Measurements from ENCODE around the gene KIF26B. TPM values are rescaled to one million over a fixed set of nuclear protein-coding genes. Genes with fewer than 3 reads are reported as not detected.

Gene KIF26B
- polyA plus RNA-seq, 1 donor, result 33.3 TPM

DNA sequence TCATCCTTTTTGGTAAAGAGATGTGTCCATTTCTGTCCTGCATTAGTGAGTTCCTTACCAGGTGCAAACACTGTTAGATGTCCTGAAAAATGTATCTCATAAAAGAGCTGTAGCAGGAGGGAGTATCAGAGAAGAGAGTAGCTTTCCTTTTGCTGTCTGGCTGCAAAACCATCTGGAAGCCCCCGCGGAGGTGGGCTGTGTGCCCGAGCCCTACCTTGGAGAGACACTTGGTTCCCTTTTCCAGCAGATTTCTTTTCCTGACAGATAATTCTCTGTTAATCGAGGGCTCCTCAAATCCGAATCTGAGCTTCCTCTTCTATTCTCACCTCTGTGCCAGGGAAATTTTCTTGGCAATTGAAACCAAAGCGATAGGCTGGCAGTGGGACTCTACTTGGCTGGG is 53.0 kb downstream of the KIF26B start:
- DNase-seq, result no peak

DNA sequence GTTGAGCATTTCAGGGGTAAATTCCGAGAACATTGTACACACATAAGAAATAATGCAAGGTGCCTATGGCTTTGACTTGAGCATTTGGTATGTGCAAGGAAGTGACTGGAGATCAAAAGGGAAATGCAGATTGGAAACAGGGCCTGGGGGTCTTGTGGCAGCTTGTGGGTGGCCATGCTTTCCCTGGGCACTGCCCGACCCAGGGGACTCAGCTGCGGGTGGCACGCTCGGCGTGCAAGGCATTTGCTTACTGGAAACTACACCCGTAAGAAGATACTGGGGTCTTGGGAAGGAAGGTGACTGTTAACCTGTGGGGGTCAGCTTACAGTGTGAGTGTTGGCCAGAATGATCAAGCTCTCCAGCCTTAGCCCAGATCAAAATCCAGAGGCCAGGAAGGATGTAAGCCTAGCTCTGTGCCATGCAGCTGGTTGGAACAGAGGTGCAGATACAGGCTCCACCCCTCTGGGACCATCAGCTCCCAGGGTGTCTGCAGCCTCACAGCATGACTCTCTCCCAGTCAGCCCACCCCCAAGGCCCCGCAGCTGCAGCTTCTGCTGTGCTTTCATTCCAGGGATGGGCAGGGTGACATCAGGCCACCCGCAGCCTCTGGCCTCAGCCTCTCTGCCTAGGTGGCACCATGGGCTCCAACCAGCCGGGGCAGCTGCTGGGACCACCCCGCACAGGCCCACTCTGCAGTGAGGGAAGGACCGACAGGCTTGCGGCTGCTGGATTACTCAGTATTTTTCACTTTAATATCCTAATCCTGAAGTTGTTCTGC is 55.1 kb downstream of the KIF26B start:
- DNase-seq, result no peak

DNA sequence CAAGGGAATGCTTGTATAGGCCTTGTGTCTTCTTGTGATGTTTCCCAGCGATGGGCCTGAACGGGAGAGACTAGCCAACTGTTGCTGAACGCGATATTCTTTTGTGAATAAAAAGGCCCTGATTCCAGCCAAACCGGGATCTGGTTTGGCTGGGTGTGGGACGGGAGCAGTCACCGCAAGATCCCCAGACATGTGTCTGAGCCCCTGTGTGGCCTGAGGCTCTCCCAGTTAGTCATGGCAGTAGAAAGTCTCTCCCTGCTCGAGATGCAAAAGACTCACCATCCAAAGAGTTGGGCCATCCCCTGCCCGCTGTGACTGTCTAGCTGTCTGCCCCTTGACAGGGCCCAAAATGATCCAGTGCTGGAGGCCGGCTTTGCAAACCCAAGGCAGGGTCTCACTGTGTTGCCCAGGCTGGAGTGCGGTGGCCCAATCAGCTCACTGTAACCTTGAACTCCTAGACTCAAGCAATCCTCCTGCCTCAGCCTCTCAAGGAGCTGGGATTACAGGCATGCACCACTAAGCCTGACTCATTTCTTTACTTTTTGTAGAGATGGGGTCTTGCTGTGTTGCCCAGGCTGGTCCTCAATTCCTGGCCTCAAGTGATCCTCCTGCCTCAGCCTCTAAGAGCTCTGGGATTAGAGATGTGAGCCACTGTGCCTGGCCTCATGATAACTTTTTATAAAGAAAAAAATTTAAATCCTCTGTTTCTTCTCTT is 56.4 kb downstream of the KIF26B start:
- no peak for DNase-seq

DNA sequence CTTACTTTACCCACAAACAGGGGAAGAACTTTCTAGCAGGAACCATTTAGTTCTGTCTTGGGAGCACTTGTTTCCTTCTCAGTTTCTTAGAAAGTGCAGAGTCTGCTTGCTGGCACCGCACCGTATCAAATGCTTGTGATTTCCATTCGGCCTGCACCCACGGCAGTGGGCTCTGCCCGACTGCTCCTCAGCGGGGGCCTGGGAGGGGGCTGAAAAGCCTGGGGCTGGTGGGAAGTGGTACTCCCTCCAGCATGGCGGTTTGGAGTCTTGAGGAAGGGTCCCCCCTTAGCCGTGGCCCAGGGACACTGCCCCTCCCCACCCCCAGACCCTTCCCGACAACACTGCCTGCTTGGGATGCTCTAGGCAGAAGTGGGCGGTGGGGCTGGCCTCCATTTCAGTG is 57.0 kb downstream of the KIF26B start:
- DNase-seq, result no peak

DNA sequence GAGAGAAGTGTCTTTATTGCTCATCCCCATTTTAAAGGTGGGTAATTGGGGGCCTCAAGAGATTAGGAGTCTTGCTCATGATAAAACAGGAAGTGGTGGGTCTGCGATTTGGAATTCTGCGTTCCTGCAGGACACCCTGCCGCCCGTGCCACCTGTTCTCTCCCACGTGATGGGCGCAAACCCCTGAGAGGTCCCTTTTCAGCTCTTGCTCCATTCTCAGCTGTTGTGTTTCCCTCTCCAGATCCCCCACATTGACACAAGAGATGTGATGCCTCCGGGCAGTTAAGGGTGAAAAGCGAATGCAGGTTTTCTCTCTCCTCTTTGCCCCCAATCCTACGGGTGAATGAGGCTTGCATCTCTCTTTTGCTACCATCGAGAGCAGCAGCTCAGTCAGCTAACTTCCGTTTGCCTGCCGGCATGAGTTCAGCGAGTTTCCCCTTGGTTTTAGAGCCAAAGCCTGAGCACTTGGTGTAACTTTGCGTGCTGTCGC is 57.5 kb downstream of the KIF26B start:
- DNase-seq, result no peak

DNA sequence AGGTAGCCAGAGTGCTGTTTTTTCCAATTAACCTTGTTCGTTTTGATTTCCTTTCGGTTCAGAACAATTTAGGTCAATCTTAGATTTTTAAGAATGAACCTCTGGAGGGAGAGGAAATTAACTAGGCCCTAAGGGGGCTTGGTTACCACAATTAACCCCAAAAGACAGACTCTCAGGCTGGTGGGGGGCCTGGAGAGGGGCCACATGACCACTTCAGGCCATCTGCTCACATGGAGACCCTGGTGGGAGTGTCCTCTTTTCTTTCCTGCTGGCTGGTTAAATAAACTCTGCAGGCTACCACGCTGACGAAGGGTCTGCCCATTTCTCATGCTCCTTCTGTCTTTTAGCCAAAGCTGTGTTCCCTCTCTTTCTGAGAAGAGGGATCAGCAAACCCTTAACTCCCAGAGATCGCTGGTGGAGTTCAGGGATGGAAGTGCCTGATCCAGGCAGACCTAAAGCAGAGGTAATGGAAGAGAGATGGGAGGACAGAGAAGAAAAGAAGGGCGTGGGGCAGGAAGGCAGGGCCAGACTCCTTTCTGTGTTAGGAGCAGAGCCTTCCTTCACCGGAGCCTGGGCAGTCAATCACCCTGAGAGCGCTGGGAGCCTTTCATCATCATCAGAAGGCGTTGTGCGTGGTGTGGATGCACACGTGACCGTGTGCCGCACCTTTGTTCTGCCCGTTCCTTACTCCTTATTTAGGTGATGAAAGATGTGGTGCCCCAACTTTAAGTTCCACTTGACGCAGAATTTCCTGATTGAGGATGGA is 58.5 kb downstream of the KIF26B start:
- no peak for DNase-seq

DNA sequence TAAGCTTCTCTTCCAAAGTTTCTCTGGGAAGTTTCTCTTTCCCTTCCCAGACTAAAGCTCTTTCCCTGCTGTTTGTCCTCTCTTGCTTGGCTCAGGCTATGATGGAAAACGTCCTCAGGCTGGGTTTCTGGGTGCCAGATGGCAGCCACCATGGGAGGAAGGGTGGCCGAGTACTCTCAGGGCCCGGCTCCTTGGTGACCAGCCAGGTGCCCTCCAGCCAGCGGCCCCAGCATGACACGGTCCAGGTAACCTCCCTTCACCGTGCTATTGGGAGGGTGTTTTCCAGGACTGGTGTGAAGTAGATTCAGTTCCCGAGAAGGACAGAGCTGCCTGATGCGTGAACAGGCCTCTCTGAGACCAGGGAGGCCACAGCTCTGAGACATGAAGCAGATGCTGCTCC is 60.3 kb downstream of the KIF26B start:
- DNase-seq, result no peak

DNA sequence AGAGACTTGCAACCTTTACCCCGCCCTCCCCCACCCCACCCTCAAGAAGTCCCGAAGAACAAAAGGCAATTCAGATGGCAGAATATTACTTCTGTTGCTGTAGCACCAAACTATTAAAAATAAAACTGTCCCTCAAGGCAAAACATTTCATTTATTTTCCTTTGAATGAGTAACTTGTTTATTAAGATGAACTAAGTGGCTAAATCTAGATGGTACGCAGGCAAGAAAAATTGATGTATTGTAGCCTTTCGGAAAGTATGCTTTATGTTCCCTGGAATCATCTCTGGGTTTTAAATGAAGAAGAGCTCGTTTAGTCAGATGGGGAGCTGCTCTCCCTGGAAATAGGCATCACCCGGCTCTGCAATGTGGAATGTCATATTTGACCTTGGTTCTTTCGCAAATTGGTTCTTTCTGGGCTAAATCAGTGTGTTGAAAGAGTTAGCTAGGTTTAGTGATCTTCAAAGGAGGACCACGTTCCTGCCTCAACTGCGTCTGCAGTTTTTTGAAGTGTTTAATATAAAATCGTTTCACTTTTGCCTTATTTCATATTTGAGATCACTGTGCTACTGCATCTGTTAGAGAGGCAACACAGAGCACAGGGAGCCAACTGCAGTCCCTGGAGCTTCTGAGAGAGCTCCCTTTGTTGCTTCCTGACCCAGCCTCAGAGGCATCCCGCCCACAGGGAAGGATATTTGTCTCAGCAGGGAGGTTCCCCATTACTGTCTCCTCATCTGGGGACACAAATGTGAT is 61.8 kb downstream of the KIF26B start:
- DNase-seq, result no peak

DNA sequence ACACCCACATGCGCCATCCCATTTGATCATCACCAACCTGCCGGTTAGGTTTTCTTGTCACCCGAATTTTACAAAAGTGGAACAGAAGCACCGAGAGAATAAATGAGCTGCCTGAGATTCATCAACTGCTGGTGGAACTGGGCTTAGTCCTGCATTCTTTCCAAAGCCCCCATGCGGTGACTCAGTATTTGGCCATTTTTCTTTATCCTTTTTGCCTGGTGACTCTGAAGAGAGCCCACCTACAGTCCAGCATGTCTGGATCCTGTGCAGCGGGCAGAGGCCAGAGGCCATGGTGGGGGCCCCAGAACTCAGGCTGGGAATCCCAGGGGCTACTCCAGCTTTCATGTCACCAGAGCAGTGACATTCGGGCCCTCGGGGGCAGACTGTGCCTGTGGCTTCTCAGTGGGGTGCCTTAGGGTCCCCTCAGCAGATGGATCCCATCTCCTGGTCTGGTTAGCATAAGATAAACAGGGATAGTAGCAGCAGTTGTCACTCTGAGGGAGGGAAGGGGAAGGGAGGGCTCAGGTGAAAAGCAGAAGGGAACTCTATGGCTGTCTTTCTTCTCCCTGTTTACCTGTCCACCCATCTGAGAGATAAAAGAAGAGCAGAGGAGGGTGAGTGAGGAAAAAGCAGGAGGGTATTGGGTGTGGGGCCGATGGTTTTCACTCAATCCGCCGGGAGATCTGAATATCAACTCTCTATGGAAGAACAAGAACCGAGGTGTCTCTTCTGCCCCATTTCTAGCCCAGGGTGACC is 63.2 kb downstream of the KIF26B start:
- DNase-seq, result no peak

DNA sequence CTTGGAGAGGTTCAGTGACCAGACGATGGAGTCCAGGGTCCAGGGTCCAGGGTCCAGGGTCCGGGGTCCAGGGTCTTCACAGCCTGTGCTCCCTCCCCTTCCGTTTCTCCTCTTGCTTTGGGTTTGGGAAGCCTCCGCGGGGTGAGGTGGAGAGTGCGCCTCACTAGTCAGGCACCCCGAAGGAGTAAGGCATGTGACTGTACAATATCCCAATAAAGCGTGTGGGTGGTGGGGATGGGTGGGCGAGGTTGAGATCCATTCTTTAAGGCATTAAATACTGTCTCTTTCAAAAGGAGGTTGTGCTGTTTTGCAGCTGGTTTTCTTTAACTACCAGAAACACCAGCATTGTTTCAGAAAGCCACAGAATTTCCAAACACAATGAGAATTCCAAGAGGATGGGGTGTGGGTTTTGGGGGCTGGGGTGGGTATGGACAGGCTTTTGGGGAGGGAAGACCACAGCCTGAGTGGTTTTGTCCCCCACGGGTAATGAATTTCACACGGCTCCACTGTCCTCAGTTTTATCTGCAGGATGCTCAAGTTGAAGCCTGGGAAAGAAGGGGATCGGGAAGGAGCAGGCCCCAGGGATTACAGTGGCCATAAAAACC is 65.7 kb downstream of the KIF26B start:
- DNase-seq, result no peak

DNA sequence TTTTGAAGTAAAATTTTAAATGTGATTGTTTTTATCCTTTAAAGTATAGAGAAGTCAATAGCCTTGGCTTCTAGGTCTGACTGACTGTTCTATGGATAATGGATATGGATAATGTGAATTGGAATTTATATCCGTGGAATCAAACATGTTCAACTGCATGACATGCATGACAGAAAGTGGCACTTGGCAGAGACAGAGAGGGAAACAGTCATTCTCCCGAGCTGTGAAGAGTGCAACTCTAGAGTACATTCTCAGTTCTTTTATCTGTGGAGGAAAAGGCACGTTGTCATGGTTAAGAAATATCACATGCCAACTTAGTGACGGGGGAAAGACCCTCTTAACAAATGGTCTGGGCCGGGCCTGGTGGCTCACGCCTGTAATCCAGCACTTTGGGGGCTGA is 67.0 kb downstream of the KIF26B start:
- DNase-seq, result no peak

DNA sequence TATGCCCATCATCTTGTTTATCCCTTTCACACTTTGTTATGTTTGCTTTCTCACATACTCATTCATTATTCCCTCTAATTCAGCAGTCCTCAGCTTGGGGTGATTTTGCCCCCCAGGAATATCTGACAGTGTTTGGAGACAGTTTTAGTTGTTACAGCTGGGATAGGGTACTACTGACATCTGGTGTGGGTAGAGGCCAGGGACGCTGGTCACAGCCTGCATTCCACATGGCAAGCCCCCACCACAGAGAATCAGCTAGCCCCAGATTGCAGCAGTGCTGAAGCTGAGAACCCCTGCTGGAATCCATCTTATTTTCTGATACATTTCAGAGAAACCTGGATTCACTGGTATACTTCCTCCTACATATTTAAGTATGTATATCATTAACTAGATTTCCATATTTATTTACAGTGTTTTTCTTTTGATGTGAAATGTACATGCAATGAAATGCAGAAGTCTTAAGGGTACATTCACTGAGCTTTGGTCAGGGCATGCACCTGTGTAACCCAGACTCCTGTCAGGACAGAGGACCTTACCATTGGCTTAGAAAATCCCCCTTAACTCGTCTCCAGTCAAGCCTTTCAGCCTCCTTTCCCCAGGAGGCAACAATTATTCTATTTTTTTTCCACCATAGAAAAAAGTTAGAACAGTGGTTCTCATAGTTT is 68.3 kb downstream of the KIF26B start:
- no peak for DNase-seq

DNA sequence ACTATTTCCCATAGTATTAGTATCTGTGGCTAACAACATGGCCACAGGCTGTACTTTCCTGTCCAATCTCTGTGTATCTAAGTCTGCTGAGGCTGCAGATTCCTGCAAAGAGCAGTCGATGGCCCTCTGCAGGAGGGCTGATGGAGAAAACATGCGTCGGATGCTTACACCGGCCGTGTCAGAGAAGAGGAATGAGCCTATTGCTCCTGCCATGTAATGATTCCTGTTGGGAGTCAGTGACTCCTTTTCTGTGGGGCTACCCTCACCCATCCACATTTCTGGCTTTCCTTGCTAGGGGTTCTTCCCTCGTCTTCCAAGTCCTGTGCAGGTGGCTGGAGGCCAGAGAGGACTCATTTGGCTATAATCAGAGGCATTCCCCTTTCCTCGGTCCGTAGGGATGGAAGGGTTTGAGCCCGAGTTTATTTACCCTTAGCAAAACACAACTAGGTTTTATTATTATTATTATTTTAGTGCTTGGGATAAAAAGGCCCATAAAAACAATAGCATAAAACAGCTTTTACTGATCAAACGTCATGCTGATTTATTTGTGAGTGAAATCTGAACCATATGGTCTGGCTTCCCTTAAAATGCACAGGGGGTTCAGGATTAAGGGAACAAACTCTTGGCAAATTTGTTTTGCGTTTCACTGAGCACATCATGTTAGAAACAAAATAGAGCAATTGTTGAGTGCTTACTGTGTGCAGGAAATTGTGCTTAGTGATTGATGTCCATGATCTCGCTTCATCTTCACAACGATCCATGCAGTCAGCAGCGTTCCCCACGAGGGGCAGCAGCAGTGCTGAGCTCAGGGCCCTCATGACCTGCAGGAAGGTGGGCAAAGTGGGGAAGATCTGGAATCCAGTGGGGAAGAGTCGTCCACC is 70.8 kb downstream of the KIF26B start:
- DNase-seq, result peak; percentile 52

DNA sequence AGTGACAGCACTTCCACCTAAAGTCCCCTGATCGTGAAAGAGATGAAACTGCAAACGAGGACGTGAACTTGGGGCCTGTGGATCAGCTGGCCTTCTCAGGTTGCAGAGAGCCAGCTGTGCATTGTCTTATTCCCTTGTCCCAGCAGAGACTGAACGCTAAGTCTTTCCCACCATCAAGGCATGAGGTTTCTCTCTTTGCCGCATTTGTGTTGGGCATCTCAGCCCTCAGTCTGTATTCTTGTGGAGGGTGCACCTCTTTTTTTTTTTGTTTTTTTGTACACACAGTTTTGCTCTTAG is 71.4 kb downstream of the KIF26B start:
- no peak for DNase-seq

DNA sequence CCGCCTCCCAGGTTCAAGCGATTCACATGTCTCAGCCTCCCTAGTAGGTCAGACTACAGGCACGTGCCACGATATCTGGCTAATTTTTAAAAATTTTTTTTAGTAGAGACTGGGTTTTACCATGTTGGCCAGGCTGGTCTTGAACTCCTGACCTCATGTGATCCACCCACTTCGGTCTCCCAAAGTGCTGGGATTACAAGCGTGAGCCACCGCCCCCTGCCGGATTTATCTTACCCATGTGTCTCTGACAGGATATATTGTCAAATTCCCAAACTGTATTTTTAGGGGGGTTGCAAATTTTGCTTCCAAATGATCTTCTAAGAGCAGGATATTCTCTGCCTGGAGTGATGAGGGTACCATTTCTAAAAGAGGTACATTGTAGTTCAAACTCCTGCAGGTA is 74.3 kb downstream of the KIF26B start:
- no peak for DNase-seq

DNA sequence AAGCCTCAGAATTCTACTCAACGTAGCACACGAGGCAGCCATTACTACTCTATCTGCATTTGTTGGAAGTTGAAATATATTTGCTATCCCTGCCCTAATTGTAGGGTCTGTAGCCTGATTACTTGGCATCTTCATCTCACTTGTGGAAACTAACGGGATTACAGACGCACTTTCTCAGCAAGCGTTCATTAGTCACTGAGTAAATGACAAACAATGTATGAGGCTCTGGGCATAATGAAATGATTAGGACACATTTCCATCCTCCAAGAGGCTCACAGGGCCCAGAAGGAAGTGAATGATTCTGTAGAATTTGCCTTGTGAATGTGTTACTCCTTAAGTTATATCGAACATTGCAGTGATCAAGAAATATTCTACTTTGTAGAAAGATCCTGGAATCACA is 78.1 kb downstream of the KIF26B start:
- DNase-seq, result no peak

DNA sequence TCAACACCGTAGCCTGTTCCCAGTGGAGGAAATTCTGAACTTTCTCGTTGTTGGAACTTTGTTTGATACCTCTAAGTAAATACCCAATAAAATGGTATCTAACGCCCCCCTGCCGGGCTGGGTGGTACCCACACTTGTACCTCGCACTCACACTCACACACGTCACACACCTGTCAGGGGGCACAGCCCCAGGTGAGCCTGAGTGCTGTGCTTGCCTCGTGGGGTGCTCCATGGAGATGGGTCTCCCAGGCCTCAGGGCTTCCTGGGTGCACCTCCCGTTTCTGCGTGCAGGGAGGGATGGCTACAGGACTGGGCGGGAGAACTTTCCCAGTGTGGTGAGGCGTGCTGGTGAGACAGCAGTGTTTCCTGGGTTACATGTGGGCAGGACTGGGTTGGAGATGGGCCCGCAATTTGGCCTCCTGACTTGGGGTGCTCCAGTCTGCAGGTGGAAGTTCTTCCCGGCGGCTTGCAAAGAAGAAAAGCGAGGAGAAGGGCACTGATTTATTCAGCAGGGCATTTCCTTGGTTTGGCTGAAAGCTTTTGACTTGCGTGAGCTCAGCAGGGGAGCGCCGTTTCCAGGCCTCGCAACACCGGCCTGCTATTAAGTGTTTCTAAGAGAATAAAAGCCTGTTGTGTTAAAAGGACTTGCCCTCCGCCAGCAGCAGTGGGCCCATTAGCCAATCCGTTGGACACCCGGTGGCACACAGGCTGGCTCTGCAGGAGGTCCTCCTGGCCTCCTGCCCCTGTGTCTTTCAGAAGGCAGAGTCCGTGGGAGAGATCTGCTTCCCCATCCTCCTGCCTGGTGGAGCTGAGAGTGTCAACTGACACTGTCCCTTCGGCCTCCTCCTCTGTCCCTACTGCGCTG is 79.7 kb downstream of the KIF26B start:
- no peak for DNase-seq

DNA sequence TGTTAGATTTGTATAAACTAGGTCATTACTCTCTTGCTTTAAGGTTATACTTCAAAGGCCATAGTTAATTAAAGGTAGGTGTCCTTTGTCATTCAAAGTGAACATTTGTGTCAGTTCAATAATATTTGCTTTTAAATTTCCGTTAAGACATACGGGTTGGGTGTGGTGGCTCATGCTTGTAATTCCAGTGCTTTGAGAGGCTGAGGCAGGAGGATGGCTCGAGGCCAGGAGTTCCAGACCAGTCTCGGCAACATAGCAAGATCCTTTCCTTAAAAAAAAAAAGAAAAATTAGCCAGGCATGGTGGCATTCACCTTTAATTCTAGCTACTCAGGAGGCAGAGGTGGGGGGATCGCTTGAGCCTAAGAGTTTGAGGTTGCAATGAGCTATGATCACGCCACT is 80.4 kb downstream of the KIF26B start:
- DNase-seq, result no peak
